ENCODE measurements around the gene SLC46A2.

SLC46A2 gene, protein sequence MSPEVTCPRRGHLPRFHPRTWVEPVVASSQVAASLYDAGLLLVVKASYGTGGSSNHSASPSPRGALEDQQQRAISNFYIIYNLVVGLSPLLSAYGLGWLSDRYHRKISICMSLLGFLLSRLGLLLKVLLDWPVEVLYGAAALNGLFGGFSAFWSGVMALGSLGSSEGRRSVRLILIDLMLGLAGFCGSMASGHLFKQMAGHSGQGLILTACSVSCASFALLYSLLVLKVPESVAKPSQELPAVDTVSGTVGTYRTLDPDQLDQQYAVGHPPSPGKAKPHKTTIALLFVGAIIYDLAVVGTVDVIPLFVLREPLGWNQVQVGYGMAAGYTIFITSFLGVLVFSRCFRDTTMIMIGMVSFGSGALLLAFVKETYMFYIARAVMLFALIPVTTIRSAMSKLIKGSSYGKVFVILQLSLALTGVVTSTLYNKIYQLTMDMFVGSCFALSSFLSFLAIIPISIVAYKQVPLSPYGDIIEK

DNA sequence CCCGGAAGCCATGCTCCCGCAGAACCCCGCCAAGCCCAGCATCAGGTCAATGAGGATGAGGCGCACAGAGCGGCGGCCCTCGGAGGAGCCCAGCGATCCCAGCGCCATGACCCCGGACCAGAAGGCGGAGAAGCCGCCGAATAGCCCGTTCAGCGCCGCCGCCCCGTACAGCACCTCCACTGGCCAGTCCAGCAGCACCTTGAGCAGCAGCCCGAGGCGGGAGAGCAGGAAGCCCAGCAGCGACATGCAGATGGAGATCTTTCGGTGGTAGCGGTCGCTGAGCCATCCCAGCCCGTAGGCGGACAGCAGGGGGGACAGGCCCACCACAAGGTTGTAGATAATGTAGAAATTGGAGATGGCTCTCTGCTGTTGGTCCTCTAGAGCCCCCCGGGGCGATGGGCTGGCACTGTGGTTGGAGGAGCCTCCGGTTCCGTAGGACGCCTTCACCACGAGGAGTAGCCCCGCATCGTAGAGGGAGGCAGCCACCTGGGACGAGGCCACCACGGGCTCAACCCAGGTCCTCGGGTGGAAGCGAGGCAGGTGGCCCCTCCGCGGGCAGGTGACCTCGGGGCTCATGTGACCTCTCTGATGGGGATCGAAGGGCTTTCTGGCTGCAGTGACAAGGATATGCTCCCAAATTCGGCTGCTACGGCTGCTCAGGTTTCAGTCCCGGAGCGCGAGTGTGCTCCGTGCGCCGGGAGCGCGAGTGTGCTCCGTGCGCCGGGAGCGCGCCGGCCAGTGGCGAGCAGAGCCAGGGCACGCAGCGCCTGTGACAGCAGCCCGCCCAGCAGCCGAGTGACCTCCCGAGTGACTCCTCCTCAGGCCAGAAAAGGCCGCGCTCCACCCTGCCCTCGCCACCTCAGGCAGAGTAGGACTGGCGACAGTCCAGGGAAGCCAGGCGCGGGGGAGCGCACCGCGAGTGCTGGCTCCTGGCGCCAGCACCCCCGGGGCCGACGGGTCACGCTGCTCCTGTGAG is at the start of gene SLC46A2:
Gene SLC46A2, minus strand, starts transcription at position 771 of the 976 bp plus-strand sequence. Its CDS starts 195 bp downstream, at position 576.
- DNase-seq (ENCODE audit: low spot score): no peak

DNA sequence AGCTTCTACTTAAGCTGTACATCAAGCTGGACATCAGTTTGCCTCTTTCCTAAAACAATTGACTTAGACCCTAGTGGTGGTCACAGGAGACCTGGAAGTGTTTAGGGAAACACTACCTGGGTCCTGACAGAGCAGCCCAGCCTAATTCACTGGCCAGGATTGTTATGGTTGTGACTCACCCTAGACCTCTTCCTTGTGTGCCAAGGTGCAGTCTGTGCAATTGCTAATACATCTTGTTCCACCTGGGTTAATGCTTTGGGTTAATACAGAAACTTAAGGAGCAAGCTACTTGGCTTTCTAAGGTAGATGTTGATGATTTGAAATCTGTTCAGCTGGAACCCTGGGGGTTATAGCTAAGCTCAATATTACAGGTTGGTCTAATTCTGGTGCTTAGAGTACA is 48.7 kb upstream of the SLC46A2 start:
- no peak for DNase-seq (ENCODE audit: low spot score)

DNA sequence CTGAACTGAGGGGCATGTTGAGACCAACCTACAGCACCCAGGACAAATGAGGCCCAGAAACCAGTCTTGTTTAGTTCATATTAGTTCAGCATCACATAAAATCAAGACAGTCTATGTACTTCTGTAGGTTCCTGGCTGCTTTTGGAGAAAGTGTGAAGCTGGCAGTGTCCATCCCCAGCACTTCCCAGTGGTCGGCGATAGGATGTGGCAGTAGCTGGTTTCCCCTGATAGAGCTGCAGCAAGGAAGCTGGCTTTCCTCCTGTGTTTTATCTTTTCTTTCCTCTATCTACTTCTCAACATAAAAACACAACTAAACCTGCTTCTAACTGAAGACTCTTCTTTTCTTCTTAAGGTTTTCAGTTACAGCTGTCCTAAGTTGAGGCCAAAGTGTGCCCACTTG is 43.0 kb upstream of the SLC46A2 start:
- DNase-seq (ENCODE audit: low spot score): no peak

DNA sequence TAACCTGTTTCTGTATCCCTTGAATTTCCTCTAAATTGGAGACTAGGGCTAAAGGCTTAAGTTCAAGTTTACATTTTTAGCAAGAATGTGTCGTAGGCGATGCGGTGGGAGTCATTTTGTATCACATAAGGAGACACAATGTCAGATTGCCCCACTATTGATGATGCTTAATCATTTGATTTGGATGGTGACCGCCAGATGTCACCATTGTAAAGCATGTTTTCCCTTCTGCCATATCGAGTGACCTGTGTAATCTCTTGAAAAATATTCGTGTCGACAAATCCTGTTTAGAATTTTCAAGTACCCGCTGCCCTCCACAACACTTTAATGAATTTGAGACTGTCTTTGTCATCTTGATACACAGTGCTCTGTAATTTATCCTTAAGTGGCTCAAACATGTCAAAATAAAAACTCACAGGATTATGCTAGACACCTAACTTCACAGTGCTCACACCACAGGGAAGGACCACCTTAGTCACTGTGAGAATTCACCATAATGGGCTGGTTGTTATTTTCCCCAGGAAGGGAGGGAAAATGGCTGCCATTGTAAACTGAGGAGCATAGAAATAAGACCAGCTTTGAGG is 34.5 kb upstream of the SLC46A2 start:
- peak; percentile 21 for DNase-seq (ENCODE audit: low spot score)

DNA sequence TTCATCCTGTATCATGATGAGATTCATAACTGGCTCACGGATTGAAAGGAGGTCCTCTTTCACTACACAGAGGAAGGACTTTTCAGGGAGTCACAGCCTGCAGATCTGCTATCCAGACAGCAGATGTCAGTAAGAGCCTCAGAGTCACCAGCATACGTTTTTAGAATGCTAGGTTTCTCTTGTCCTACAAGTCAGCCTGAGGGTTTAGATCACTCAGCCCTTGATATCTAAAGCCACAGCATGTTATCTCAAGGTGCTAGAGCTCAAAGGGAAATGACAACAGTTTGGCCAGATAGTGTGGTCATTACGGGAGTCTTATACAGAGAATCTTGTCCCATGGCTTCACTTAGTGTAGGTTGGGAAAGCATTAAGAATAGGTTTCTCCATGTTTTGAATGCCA is 30.9 kb upstream of the SLC46A2 start:
- peak; percentile 19 for DNase-seq (ENCODE audit: low spot score)

DNA sequence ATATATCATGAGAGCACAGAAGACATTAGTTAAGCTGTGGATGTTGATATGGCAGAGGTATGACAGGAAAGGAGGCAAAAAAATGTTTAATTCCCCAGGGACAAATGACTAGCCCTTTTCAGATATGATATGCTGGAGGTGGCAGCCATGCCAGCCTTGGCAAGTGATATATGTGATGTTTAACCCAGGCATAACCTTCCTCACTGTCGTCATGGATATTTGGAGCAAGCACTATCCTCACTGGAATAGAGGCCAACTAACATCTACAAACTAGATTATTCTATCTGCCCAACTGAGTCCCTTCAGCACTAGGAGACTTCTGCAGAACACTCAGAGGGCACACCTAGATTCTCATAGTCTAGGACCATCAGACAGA is 27.3 kb upstream of the SLC46A2 start:
- no peak for DNase-seq (ENCODE audit: low spot score)

DNA sequence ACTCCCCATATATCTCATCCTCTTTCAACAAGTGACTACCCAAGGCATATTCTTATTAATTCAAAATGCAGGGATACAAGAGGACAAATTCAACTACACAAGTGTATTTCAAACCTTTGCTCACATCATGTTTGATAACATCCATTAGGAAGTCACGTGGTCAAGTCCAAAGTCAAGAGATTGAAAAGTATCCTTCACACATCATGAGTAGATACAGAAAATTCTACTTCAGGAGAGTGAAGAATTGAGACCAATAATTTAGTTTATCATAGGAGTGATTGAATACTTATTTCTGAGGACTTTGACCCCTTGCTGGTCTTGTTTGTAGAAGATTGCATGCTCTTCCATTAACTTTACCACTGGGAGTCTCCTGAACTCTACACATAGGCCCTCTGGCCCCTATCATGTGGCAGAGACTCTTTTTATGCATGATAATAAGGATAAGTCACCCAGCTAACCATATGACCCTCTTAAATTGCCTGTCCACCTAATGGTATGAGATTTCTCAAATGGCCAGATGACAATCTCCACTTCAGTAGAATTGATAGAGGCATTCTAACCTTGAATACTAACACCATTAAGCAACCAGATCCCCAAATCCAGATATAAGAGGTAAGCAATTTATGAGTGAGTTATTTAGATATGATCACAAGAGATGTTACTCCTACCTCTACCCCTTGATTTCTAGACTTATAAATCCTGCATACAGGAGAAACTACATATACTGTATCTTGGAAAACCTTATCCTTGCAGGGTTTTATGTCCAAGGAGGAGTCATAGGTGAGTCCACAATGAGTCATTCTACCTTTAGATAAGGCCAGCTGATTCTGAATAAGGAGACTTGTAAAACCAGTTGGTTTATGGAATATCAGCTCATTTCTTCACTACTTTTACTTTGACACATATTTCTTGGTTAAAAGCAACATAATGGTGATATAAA is 26.6 kb upstream of the SLC46A2 start:
- no peak for DNase-seq (ENCODE audit: low spot score)

DNA sequence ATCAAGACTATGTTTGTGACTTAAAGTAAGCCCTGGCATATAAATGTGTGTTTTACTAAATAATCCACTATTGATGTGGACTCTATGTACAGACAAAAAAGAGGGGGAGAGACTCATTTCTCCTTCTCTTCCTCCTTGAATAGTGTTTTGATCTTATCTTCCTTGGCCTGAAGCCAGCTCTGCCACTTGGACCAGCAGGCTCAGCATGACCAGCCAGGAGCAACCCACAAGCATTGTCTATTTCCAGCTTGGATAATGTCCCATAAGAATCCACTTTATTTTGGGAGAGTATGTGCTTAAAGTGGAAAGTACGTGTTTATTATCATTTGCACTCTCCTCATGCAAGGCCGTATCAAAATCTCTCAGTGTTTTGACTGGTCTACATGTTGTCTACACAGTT is 23.8 kb upstream of the SLC46A2 start:
- DNase-seq (ENCODE audit: low spot score): no peak

DNA sequence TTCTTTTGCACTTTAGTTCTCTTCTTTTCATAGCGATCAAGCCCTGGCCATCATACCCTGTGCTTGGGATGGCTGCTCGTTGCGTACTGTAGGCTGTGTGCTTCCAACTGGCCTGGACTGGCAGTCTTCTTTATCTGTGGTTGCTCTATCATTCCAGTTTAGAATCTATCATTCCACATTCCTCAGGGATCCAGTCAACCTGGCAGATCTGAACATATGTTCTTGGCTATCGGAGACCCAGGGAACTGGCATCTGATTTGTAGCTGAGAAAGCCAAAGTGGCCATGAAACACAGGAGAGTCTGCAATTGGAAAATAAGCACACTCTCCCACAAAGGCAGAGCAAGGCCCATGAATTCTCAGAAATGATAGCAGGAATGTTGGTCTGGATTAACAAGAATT is 22.6 kb upstream of the SLC46A2 start:
- DNase-seq (ENCODE audit: low spot score): no peak

DNA sequence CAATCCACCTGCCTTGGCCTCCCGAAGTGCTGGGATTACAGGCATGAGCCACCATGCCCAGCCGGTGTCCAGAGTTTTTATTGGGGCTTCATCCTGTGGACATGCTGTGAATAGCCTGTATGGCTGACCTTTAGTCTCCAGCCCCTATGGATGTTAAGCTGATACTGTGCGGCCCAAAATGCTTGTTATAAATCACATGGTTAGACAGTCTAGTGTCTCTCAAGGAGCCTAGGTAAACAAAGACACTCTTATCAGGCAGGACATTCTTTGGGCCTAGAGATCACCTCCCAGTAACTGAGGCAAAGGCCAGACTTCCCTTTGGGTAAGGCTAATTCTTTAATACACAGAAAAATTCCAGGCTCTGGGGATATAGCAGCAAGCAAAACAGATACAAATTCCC is 22.0 kb upstream of the SLC46A2 start:
- DNase-seq (ENCODE audit: low spot score): no peak

DNA sequence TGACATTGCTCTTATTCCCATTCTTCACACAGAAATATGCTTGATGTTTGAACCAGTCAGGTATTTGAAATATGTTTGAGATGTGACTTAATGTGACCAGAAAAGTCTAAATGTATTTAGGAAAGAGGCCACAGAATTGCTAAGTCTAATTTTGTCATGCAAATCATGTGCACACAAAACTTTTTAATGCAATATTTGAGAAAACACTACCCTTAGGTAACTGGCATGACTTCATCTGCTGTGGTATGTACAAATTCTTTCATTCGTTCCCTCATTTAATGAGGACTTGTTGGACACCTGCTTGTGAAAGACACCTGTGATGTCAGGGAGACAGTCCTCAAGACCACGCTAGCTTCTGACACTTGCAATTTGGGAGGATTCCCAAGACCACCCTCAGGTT is 21.1 kb upstream of the SLC46A2 start:
- no peak for DNase-seq (ENCODE audit: low spot score)

DNA sequence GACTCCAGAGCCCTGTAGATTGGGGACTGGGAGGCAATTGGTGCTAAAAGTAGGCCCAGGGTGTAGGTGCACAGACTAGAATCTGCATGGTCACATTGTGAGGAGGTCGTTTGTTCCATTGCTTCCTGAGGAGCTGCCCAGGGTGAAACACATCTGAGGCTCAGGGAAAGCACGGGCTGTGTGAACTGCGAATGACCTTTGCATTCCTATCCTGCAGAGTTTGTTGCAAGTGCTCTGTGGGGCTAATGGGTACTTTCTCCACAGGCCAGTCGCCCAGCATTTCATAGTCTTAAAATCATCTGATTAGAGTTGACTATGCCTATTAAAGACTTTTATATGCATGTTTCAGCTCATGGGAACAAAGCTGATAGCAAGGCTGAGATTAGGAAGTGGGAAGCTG is 14.4 kb upstream of the SLC46A2 start:
- no peak for DNase-seq (ENCODE audit: low spot score)

DNA sequence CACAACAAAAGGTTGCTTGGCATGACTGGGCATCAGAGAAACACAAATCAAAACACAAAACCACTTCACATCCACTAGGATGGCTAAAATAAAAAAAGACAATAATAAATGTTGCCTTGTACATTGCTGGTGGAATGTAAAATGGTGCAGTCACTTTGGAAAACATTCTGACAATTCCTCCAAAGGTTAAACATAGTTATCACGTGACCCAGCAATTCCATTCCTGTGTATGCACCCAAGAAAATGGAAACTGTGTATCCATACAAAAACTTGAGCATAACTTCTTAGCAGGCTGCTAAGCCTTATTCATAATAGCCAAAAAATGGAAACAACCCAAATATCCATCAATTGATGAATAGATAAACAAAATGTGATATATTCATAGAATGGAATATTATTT is 10.2 kb upstream of the SLC46A2 start:
- no peak for DNase-seq (ENCODE audit: low spot score)

DNA sequence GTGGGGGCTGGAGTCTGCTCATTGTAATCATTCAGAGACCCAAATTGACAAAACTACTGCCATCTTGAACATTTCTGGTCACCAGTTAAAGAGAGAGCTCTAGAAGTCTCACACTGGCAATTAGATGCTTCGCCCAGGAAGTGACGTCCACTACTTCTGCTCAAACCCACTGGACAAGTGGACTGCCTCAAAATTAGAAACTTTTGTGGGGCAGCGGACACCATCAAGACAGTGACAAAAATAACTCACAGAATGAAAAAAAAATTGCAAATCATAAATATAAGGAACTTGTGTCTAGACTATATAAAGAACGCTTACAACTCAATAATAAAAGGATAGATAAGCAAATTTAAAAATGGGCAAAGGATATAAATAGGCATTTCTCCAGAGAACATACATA is 9.8 kb upstream of the SLC46A2 start:
- no peak for DNase-seq (ENCODE audit: low spot score)

DNA sequence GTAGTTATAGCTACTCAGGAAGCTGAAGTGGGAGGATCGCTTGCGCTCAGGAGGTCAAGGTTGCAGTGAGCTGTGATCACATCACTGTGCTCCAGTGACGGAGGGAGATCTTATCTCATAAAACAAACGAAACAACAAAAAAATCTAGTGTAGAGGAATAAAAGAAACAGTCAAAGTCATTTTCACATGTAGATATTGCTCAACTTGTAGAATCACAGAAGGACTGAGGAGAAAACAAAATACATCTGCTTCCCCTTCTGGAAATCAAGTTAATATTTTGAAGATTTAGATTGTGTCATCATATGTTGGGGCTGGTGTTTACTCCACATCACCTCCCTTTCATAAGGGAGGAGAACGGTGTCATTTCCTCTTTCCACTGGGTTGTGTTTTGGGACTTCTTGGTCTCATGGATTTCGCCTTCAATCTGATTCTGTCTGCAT is 8.2 kb upstream of the SLC46A2 start:
- DNase-seq (ENCODE audit: low spot score): no peak

DNA sequence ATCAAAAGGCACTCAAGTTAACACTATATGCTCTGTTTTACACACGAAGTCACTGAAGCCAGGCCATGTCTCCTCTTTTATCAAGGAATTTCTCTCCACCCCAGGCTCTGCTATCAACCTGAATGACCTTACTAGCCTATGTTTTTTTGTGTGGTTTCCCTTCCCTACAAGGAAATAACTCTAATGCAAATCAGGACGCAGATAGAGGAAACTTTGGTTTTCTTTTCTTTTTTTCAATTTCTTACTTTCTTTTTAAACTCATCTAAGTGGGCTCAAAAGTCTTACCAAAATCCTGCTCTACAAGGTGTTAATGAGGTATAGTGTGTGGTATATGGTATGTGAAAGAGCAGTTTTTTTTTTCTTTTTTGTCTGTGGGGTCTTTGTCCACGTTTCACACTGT is 5.5 kb upstream of the SLC46A2 start:
- DNase-seq (ENCODE audit: low spot score): no peak

DNA sequence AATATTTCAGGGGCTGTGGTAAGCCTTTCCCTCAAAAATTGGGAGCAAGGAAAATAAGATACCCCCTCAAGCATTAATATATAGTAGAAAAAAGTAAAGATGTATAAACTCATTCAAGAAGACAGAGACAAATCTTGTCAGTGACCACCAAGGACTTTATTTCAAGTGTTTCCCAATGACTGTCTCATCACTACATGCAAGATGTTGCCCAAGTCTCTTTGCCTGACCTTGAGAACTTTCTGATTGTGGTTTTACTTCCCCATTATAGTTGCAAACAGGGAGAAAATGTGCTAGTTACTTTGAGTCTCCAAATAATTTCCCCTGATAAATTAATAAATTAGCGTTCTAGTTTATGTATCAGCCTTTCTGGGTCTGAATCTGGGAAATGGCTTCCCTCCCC is 4.0 kb upstream of the SLC46A2 start:
- DNase-seq (ENCODE audit: low spot score): no peak

DNA sequence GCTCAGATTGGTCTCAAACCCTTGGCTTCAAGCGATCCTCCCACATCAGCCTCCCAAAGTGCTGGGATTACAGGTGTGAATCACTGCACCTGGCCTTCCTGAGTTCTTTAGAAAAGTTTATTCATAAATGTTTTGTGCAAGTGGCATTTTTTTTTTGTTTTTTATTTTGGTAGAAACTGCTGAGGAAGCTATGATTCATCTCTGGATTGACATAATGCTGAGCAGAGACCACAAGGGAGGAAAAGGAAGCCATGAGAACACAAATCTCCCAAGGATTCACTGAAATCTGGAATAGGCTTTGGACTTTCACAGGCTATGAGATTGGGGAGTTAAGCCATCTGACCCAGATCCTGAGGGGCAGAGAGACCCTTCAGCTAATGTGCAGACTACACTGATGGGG is 3.4 kb upstream of the SLC46A2 start:
- no peak for DNase-seq (ENCODE audit: low spot score)

DNA sequence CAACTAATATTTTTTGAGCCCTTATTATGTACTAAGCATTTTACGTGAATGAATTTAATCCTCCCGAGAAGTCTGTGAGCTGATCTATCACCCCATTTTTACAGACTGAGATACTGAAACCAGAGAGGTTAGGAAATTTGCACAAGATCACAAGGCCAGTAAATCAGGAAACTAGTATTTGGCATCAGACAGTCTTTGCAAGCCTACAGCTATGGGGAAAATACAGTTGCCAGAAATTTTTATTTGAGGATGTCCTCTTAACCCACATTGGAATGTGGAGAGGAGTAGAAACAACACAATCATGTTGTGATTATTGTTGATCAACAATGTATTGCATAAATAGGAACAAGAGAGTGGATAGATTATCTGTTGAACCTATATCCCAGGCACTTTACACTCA is 2.3 kb upstream of the SLC46A2 start:
- DNase-seq (ENCODE audit: low spot score): no peak

DNA sequence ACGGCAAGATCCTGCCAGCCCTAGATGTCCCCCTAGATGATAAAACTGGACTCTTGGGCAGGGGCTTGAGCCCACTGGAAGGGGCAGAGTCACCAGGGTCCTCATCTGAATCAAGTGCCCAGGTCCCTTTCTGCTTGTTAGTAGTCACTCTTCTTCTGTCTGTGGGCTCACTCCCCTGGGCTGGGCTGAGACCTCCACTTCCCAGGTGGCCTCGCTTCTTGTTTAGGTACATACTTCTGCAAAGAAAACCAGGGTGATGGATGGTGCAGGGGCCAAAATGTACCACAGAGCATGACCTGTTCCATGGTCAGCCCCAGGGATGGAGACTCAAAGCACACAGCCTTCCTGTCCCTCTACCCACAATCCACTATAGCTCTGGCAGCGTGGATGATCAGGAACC is 845 bp upstream of the SLC46A2 start:
- no peak for DNase-seq (ENCODE audit: low spot score)

DNA sequence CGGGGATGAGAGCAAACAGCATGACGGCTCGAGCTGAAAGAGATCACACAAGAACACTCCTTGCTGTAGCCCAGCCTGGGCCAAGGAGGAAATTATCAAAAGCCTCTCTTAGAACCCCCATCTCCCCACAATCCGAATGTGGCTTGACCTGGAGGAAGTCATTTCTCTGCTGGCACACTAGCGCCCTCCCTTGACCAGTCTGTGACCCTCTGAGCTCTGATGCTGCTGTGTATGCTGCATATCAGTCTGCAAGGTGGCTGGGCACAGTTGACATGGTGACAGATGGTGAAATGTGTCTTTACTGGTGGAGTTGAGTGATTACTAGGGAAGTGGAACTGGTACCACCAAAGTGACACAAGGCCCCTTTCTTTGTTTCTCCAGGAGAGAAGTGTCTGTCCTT is 3.3 kb downstream of the SLC46A2 start:
- no peak for DNase-seq (ENCODE audit: low spot score)

DNA sequence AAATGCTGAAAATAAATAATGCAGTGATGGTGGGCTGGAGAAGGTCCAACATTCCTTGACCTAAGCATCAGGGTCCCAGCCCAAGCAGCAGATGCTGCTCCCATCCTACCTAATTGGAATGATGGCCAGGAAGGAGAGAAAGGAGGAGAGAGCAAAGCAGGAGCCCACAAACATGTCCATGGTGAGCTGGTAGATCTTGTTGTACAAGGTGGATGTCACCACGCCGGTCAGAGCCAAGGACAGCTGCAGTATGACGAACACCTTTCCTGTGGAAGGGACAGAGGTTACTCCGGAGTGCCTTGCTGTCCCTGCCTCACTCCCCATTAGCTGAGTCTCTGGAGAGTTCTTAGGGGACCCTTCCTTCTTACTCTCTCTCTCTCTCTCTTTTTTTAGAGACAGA is 4.3 kb downstream of the SLC46A2 start:
- no peak for DNase-seq (ENCODE audit: low spot score)
